IPS-NIHi11 (cell line): ENCODE results near the gene ANGEL2.
"Not testable (repeated sequence)": the region's sequence is repeated elsewhere in the genome, so short reads cannot be mapped to it uniquely, and the experiment has no call there.

Source experiments
- DNase-seq: peaks from one replicate; pipeline ENCODE4 v3.0.0; 2012; ENCODE audit warnings: mixed read lengths, low spot score

Gene ANGEL2

GRCh38 chr1:213015099-213016050, at the start of gene ANGEL2:
TSS of gene ANGEL2 (minus strand) at chr1:213015867. CDS start at chr1:213015671, 196 bp downstream.
- peak; percentile 94 for DNase-seq

GRCh38 chr1:213061263-213061662, 45.6 kb upstream of the ANGEL2 start:
- peak; percentile 24 for DNase-seq

- no peak for DNase-seq
These were observed 45.2 kb upstream of the ANGEL2 start for GRCh38 chr1:213060836-213061235.

- no peak for DNase-seq
These were observed 41.8 kb upstream of the ANGEL2 start for GRCh38 chr1:213057264-213058059.

- DNase-seq: no peak
These were observed 40.1 kb upstream of the ANGEL2 start for GRCh38 chr1:213055767-213056166.

GRCh38 chr1:213054733-213055591, 39.3 kb upstream of the ANGEL2 start:
- no peak for DNase-seq

GRCh38 chr1:213054142-213054541, 38.5 kb upstream of the ANGEL2 start:
- DNase-seq: no peak

GRCh38 chr1:213053455-213053854, 37.8 kb upstream of the ANGEL2 start:
- DNase-seq: no peak

GRCh38 chr1:213051881-213052202, 36.2 kb upstream of the ANGEL2 start:
- no peak for DNase-seq

GRCh38 chr1:213051127-213051880, 35.6 kb upstream of the ANGEL2 start, which contains the start of gene RPS6KC1:
TSS of gene RPS6KC1 (plus strand) at chr1:213051241. CDS start at chr1:213051405, 164 bp downstream.
- DNase-seq: peak; percentile 93

- no peak for DNase-seq
These were observed 35.1 kb upstream of the ANGEL2 start for GRCh38 chr1:213050745-213051126.

- DNase-seq: no peak
These were observed 33.6 kb upstream of the ANGEL2 start for GRCh38 chr1:213049232-213049631.

GRCh38 chr1:213045321-213046226, 29.9 kb upstream of the ANGEL2 start:
- DNase-seq: not testable (repeated sequence)

GRCh38 chr1:213041443-213041842, 25.8 kb upstream of the ANGEL2 start:
- no peak for DNase-seq

- no peak for DNase-seq
These were observed 19.9 kb upstream of the ANGEL2 start for GRCh38 chr1:213035573-213035972.

GRCh38 chr1:213034713-213035112, 19.0 kb upstream of the ANGEL2 start:
- no peak for DNase-seq

- DNase-seq: no peak
These were observed 17.0 kb upstream of the ANGEL2 start for GRCh38 chr1:213032651-213033050.

- not testable (repeated sequence) for DNase-seq
These were observed 11.4 kb upstream of the ANGEL2 start for GRCh38 chr1:213027024-213027423.

GRCh38 chr1:213020016-213020415, 4.3 kb upstream of the ANGEL2 start:
- no peak for DNase-seq

- no peak for DNase-seq
These were observed 3.8 kb upstream of the ANGEL2 start for GRCh38 chr1:213019450-213019849.
